Naive thymus-derived CD4-positive, alpha-beta T cell (primary cell): ENCODE data around the gene LDLRAD4. TPM values are rescaled to one million over a fixed set of nuclear protein-coding genes. Genes with fewer than 3 reads are reported as not detected.

Source experiments
- ATAC-seq: fragments of 150-1000 bp; cut with Tn5 transposase; 2 replicates; pipeline ENCODE4 v1.10.0; 2021; ENCODE audit warnings: mild to moderate bottlenecking, moderate library complexity
- CTCF ChIA-PET: fragments of 350-600 bp; sonication (Branson Sonifier 250); formaldehyde crosslinking; loops from one replicate; lab custom pipeline; 2021; ENCODE audit warnings: antibody characterized with exemption; lab: Charles Lee
- POLR2A ChIA-PET: fragments of 350-600 bp; sonication (Branson Sonifier 250); formaldehyde crosslinking; loops from one replicate; lab custom pipeline; 2021; ENCODE audit warnings: antibody characterized with exemption, inconsistent platforms; lab: Charles Lee
- DNase-seq, 9 donors: peaks; one replicate each; pipeline versions ENCODE4 v3.0.0 to v3.0.0-alpha.2; 2020 to 2022; ENCODE audit warnings: mixed read lengths in 1 of 9
- H3K27ac ChIP-seq: one replicate; pipeline ENCODE4 v1.7.0; 2013; ENCODE audit warnings: mild to moderate bottlenecking, low read depth, low read length, moderate library complexity
- H3K27me3 ChIP-seq, 2 donors: one replicate each; pipeline ENCODE4 v1.7.0; 2013; ENCODE audit warnings: low read length in 2 of 2, mild to moderate bottlenecking in 2 of 2, moderate library complexity in 2 of 2; ENCODE audit not compliant: control insufficient read depth in 2 of 2, insufficient read depth in 2 of 2
- H3K36me3 ChIP-seq, 3 experiments: 1 replicate in 2 of 3; 2 replicates in 1 of 3; pipeline ENCODE4 v1.7.0; 2013; ENCODE audit warnings: low read length in 3 of 3, mild to moderate bottlenecking in 3 of 3, moderate library complexity in 1 of 3; ENCODE audit not compliant: insufficient read depth in 3 of 3, control insufficient read depth in 2 of 3
- H3K4me1 ChIP-seq, 2 donors: one replicate each; pipeline ENCODE4 v1.7.0; 2013; ENCODE audit warnings: low read length in 2 of 2, mild to moderate bottlenecking in 2 of 2, moderate library complexity in 1 of 2; ENCODE audit not compliant: control insufficient read depth in 2 of 2, insufficient read depth in 2 of 2
- H3K4me3 ChIP-seq: 2 replicates; pipeline ENCODE4 v1.7.0; 2013; ENCODE audit warnings: mild to moderate bottlenecking, low read length
- H3K9me3 ChIP-seq, 3 experiments: 1 replicate in 2 of 3; 2 replicates in 1 of 3; pipeline ENCODE4 v1.7.0; 2013; ENCODE audit warnings: low read length in 3 of 3; ENCODE audit not compliant: control insufficient read depth in 2 of 3
- H3K27ac Mint-ChIP-seq, 9 donors: one replicate each; pipeline ENCODE4 v1.8.0; 2020 to 2022; ENCODE audit warnings: mixed read lengths in 9 of 9, mild to moderate bottlenecking in 8 of 9, moderate library complexity in 5 of 9, inconsistent platforms in 2 of 9
- H3K27me3 Mint-ChIP-seq, 5 donors: one replicate each; pipeline ENCODE4 v1.8.0; 2021 to 2022; ENCODE audit warnings: mixed read lengths in 5 of 5, mild to moderate bottlenecking in 1 of 5
- H3K36me3 Mint-ChIP-seq, 5 donors: one replicate each; pipeline ENCODE4 v1.8.0; 2020 to 2022; ENCODE audit warnings: mixed read lengths in 5 of 5, mild to moderate bottlenecking in 3 of 5, inconsistent platforms in 1 of 5
- H3K4me1 Mint-ChIP-seq, 7 donors: one replicate each; pipeline ENCODE4 v1.8.0; 2020 to 2022; ENCODE audit warnings: mixed read lengths in 7 of 7, mild to moderate bottlenecking in 3 of 7, inconsistent platforms in 1 of 7
- H3K4me3 Mint-ChIP-seq, 10 donors: one replicate each; pipeline ENCODE4 v1.8.0; 2020 to 2022; ENCODE audit warnings: mild to moderate bottlenecking in 10 of 10, mixed read lengths in 10 of 10, moderate library complexity in 6 of 10, inconsistent platforms in 2 of 10
- H3K9me3 Mint-ChIP-seq, 11 donors: one replicate each; pipeline ENCODE4 v1.8.0; 2020 to 2022; ENCODE audit warnings: mixed read lengths in 11 of 11, mild to moderate bottlenecking in 4 of 11, inconsistent platforms in 1 of 11, moderate library complexity in 1 of 11
- intact Hi-C, 2 donors: fragments of 100-400 bp; cut with micrococcal nuclease; formaldehyde crosslinking; loops; one replicate each; pipeline ENCODE4 v1.15.1; 2023
- polyA plus RNA-seq, 2 donors: library from polyadenylated mRNA; unstranded; fragments of 300-500 nt; fragmentation: Illumina TruSeq; gene quantifications; one replicate each; pipeline ENCODE4 v1.2.3, GENCODE V29; 2021
- total RNA-seq, 6 experiments: library from RNA in 5 of 6; stranded (reverse) in 5 of 6; gene quantifications; 1 replicate in 5 of 6; 2 replicates in 1 of 6; pipeline ENCODE4 v1.2.3 and lab custom pipeline; 2021 to 2026

Gene LDLRAD4
- total and polyA plus RNA-seq, 7 experiments from 2014 or later: 13.0 to 84.3 (median 53.7) TPM

GRCh38 chr18:13398631-13399030 is 180.1 kb downstream of the LDLRAD4 start:
- intact Hi-C loops: no loop called here
- CTCF ChIA-PET: interaction anchor here (0.6 kb wide), 1 partner anchor 163 kb away, joined by 3 read pairs; no protein-coding TSS in a partner anchor
- POLR2A ChIA-PET: no interaction called here
- no peak overlapping the region for H3K4me3 ChIP-seq
- Mint-ChIP-seq H3K27me3 (no peaks in the 10 kb centered on the region), H3K4me3 (no peak overlapping the region), H3K9me3 (no peaks in the 10 kb centered on the region), H3K36me3 (peaks cover 0 to 7% (median 6%) of the 10 kb centered on the region in 5 donors), H3K4me1 (peaks cover 11 to 41% (median 32%) of the 10 kb centered on the region in 7 donors), H3K27ac (no peak overlapping the region)
- ATAC-seq (peak; percentile 16), DNase-seq (no peak)
- no peaks in the 10 kb centered on the region for H3K36me3 ChIP-seq
- no peaks in the 10 kb centered on the region for H3K27me3 ChIP-seq
- no peak overlapping the region for H3K27ac ChIP-seq
- H3K4me1 ChIP-seq: no peaks in the 10 kb centered on the region
- no peaks in the 10 kb centered on the region for H3K9me3 ChIP-seq

DNA sequence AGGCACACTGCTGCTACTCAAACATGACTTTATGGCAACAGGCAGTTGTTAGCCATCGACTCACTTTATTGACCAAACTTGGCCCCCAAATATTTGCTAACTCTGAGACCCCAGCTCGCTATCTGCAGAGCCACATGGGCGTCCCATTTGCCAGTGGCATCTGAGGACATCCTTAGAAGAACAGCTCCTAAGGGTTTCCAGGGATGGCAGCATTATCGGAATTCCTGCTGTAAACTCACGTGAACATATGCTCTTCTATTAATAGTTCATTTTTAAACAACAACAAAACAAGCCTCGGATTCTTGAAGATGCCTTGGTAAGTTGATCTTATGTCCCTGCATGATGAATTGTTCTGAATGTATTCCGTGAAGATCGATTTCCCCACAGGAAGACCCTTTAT is 181.0 kb downstream of the LDLRAD4 start:
- peaks cover 10 to 35% (median 32%) of the 10 kb centered on the region in 7 donors for H3K4me1 Mint-ChIP-seq
- no peak overlapping the region for H3K27ac ChIP-seq
- H3K9me3 ChIP-seq: no peaks in the 10 kb centered on the region
- no peaks in the 10 kb centered on the region for H3K27me3 Mint-ChIP-seq
- intact Hi-C loops: no loop called here
- H3K4me1 ChIP-seq: no peaks in the 10 kb centered on the region
- no peak overlapping the region for H3K4me3 ChIP-seq
- H3K4me3 Mint-ChIP-seq: no peak overlapping the region
- no peaks in the 10 kb centered on the region for H3K27me3 ChIP-seq
- H3K27ac Mint-ChIP-seq: peak overlapping the region in 1 of 9 donors; percentile 13
- DNase-seq (no peak), ATAC-seq (no peak)
- no peaks in the 10 kb centered on the region for H3K36me3 ChIP-seq
- ChIA-PET CTCF (no interaction called here), POLR2A (no interaction called here)
- no peaks in the 10 kb centered on the region for H3K9me3 Mint-ChIP-seq
- peaks cover 0 to 7% (median 6%) of the 10 kb centered on the region in 5 donors for H3K36me3 Mint-ChIP-seq

DNA sequence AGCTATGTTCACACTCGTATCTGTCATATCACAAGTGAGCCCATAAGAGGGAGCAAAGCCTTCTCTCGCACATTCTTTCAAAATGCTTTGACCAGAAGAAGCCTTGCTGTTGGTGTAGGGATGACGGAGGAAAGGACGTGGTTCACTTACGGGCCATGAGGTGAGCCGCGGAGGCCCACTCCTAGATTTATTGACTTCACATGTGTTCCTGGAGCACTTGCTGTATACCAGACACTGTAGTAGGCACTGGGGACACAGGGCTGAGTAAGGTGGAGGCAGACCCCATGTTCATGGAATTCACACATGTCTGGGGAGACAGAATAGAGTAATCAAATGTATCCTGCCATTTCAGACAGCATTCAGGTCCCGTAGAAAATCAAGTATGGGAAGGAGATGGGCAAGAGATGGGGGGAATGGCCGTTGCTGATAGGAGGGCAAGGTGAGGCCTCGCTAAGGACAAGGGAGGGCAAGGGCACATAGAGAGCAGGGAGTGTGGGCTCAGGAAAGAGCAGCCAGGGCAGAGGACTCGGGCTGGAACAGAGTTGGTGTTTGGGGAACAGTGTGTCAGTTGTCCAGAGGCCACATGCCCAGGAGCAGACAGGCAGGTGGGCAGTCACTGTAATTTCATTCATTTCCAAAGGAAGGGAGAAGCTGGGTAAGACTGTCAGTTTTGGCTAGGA is 182.2 kb downstream of the LDLRAD4 start:
- Histone ChIP-seq H3K27ac (no peak overlapping the region), H3K36me3 (no peaks in the 10 kb centered on the region), H3K27me3 (no peaks in the 10 kb centered on the region), H3K4me3 (no peak overlapping the region), H3K4me1 (no peaks in the 10 kb centered on the region), H3K9me3 (no peaks in the 10 kb centered on the region)
- Mint-ChIP-seq H3K27me3 (no peaks in the 10 kb centered on the region), H3K27ac (peak overlapping the region in 4 of 9 donors; percentile 60 to 86 (median 74)), H3K4me3 (peak overlapping the region in 4 of 10 donors; percentile 8 to 38 (median 30)), H3K36me3 (peaks cover 0 to 11% (median 6%) of the 10 kb centered on the region in 5 donors), H3K4me1 (peaks cover 5 to 30% (median 26%) of the 10 kb centered on the region in 7 donors), H3K9me3 (no peaks in the 10 kb centered on the region)
- ATAC-seq (no peak), DNase-seq (no peak)
- POLR2A ChIA-PET: no interaction called here
- CTCF ChIA-PET: no interaction called here
- intact Hi-C loops: no loop called here

DNA sequence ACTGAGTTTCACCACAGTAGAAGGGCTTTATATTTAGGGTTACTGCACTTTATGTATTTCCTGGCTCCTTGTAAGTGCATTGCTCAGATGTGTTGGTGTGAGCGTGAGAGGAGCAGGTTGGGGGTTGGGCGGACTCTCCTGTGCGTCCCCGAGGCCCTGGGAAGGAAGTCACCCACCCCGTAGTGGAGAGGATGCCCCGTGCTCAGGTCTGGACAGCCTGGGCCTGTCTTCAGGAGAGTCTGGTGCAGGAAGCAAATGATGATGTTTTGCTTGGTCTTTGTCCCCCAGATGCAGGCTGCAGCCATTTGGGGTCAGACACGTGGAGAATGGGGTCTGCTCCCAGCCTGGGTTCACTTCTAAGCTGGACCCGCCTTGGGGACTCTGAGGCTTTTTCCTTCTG is 182.8 kb downstream of the LDLRAD4 start:
- DNase-seq (no peak), ATAC-seq (peak; percentile 22)
- Histone ChIP-seq H3K27me3 (no peaks in the 10 kb centered on the region), H3K4me1 (no peaks in the 10 kb centered on the region), H3K36me3 (no peaks in the 10 kb centered on the region), H3K27ac (no peak overlapping the region), H3K9me3 (no peaks in the 10 kb centered on the region), H3K4me3 (no peak overlapping the region)
- ChIA-PET POLR2A (no interaction called here), CTCF (no interaction called here)
- peaks cover 0 to 11% (median 6%) of the 10 kb centered on the region in 5 donors for H3K36me3 Mint-ChIP-seq
- peak overlapping the region in 4 of 10 donors; percentile 28 to 60 (median 48) for H3K4me3 Mint-ChIP-seq
- no peaks in the 10 kb centered on the region for H3K9me3 Mint-ChIP-seq
- H3K4me1 Mint-ChIP-seq: peaks cover 5 to 30% (median 26%) of the 10 kb centered on the region in 7 donors
- H3K27ac Mint-ChIP-seq: peak overlapping the region in 4 of 9 donors; percentile 40 to 81 (median 63)
- intact Hi-C loops: no loop called here
- no peaks in the 10 kb centered on the region for H3K27me3 Mint-ChIP-seq

DNA sequence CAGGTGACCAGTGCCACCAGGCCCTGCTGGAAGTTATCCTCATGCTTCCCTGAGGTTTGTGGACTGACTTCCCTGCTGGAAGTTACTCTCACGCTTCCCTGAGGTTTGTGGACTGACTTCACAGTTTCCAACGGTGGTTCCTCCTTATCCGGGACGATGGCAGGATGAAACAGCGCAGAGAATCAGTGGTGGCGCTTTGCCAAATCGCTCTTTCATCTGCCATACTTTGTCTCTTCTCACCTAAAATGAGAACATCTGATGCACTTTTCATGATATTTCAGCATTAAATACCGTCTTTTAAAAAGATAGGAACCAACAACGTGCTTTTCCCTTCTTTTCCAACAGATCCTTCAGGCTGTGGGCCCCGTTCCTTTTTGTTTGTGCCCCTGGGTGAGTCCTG is 183.3 kb downstream of the LDLRAD4 start:
- POLR2A ChIA-PET: no interaction called here
- Histone ChIP-seq H3K9me3 (no peaks in the 10 kb centered on the region), H3K27me3 (no peaks in the 10 kb centered on the region), H3K27ac (no peak overlapping the region), H3K4me1 (no peaks in the 10 kb centered on the region), H3K36me3 (no peaks in the 10 kb centered on the region), H3K4me3 (no peak overlapping the region)
- peak overlapping the region in 5 of 9 donors; percentile 6 to 70 (median 58) for H3K27ac Mint-ChIP-seq
- peaks cover 5 to 29% (median 26%) of the 10 kb centered on the region in 7 donors for H3K4me1 Mint-ChIP-seq
- CTCF ChIA-PET: no interaction called here
- peak in 1 of 9 donors; percentile 7 for DNase-seq
- no peaks in the 10 kb centered on the region for H3K27me3 Mint-ChIP-seq
- no peaks in the 10 kb centered on the region for H3K9me3 Mint-ChIP-seq
- H3K4me3 Mint-ChIP-seq: peak overlapping the region in 3 of 10 donors; percentile 23 to 58 (median 28)
- intact Hi-C loops: no loop called here
- peaks cover 0 to 11% (median 6%) of the 10 kb centered on the region in 5 donors for H3K36me3 Mint-ChIP-seq
- ATAC-seq: no peak

GRCh38 chr18:13403786-13404549 is 185.4 kb downstream of the LDLRAD4 start:
- Mint-ChIP-seq H3K4me3 (no peak overlapping the region), H3K36me3 (peaks cover 0 to 10% (median 8%) of the 10 kb centered on the region in 5 donors), H3K4me1 (peaks cover 5 to 32% (median 26%) of the 10 kb centered on the region in 7 donors), H3K9me3 (no peaks in the 10 kb centered on the region), H3K27ac (no peak overlapping the region), H3K27me3 (no peaks in the 10 kb centered on the region)
- no peak for DNase-seq
- ATAC-seq: no peak
- intact Hi-C loops: no loop called here
- Histone ChIP-seq H3K4me3 (no peak overlapping the region), H3K27ac (no peak overlapping the region), H3K9me3 (no peaks in the 10 kb centered on the region), H3K4me1 (no peaks in the 10 kb centered on the region), H3K27me3 (no peaks in the 10 kb centered on the region), H3K36me3 (no peaks in the 10 kb centered on the region)
- ChIA-PET POLR2A (no interaction called here), CTCF (no interaction called here)
